Activated B cell treated with CpG ODN at 0.5 μM for 24 hours (primary cell): ENCODE data around the gene CRMP1. TPM values are rescaled to one million over a fixed set of nuclear protein-coding genes. Genes with fewer than 3 reads are reported as not detected.

ENCODE experiments used
- ATAC-seq: fragments of 200-7000 bp; cut with Tn5 transposase; one replicate; pipeline ENCODE4 v1.10.0; 2021; ENCODE audit warnings: low read depth, mild to moderate bottlenecking, moderate library complexity
- CTCF ChIA-PET: fragments of 350-600 bp; sonication (Branson Sonifier 250); formaldehyde crosslinking; loops from one replicate; lab custom pipeline; 2021; ENCODE audit warnings: antibody characterized with exemption; lab: Charles Lee
- POLR2A ChIA-PET: fragments of 350-600 bp; sonication (Branson Sonifier 250); formaldehyde crosslinking; loops from one replicate; lab custom pipeline; 2021; ENCODE audit warnings: antibody characterized with exemption; lab: Charles Lee
- DNase-seq: peaks from one replicate; pipeline ENCODE4 v3.0.0; 2022
- H3K27ac Mint-ChIP-seq: one replicate; pipeline ENCODE4 v1.8.0; 2020; ENCODE audit warnings: mixed read lengths
- H3K27me3 Mint-ChIP-seq: one replicate; pipeline ENCODE4 v1.8.0; 2021; ENCODE audit warnings: mixed read lengths
- H3K36me3 Mint-ChIP-seq: one replicate; pipeline ENCODE4 v1.8.0; 2021; ENCODE audit warnings: low read depth, mixed read lengths
- H3K4me1 Mint-ChIP-seq: one replicate; pipeline ENCODE4 v1.8.0; 2021; ENCODE audit warnings: mixed read lengths
- H3K4me3 Mint-ChIP-seq: one replicate; pipeline ENCODE4 v1.8.0; 2020; ENCODE audit warnings: mild to moderate bottlenecking, mixed read lengths
- H3K9me3 Mint-ChIP-seq: one replicate; pipeline ENCODE4 v1.8.0; 2020; ENCODE audit warnings: mixed read lengths
- CTCF ChIP-seq: fragments of 200-600 bp; IDR thresholded peaks from one replicate; pipeline ENCODE4 v1.8.0; 2022; ENCODE audit warnings: antibody characterized with exemption, mild to moderate bottlenecking
- intact Hi-C: fragments of 100-400 bp; cut with micrococcal nuclease; formaldehyde crosslinking; loops from one replicate; pipeline ENCODE4 v1.15.1; 2024
- total RNA-seq: library from RNA; stranded (reverse); gene quantifications from 2 replicates; pipeline ENCODE4 v1.2.3, GENCODE V29; 2022

CRMP1 gene
- total RNA-seq, 1 donor from 2014 or later: 0.09 TPM

- no peak overlapping the region for H3K4me3 Mint-ChIP-seq
- intact Hi-C loops: no loop called here
- H3K4me1 Mint-ChIP-seq: no peaks in the 10 kb centered on the region
- no peaks in the 10 kb centered on the region for H3K36me3 Mint-ChIP-seq
- ATAC-seq (no peak), DNase-seq (no peak)
- no peaks in the 10 kb centered on the region for H3K27me3 Mint-ChIP-seq
- ChIA-PET CTCF (no interaction called here), POLR2A (no interaction called here)
- peaks cover 3% of the 10 kb centered on the region for H3K9me3 Mint-ChIP-seq
- H3K27ac Mint-ChIP-seq: no peak overlapping the region
- TF ChIP-seq CTCF: no peak
Observed at GRCh38 chr4:5798946-5799345, 93.9 kb downstream of the CRMP1 start.

GRCh38 chr4:5798462-5798861 lies 94.4 kb downstream of the CRMP1 start:
- DNase-seq: no peak
- H3K4me1 Mint-ChIP-seq: no peaks in the 10 kb centered on the region
- ChIA-PET CTCF (no interaction called here), POLR2A (no interaction called here)
- ATAC-seq: no peak
- TF ChIP-seq CTCF: no peak
- intact Hi-C loops: no loop called here
- peaks cover 3% of the 10 kb centered on the region for H3K9me3 Mint-ChIP-seq
- no peak overlapping the region for H3K4me3 Mint-ChIP-seq
- no peaks in the 10 kb centered on the region for H3K27me3 Mint-ChIP-seq
- H3K36me3 Mint-ChIP-seq: no peaks in the 10 kb centered on the region
- no peak overlapping the region for H3K27ac Mint-ChIP-seq

GRCh38 chr4:5797866-5798265 lies 95.0 kb downstream of the CRMP1 start:
- Mint-ChIP-seq H3K4me3 (no peak overlapping the region), H3K9me3 (peaks cover 3% of the 10 kb centered on the region), H3K27ac (no peak overlapping the region), H3K27me3 (no peaks in the 10 kb centered on the region), H3K36me3 (no peaks in the 10 kb centered on the region), H3K4me1 (no peaks in the 10 kb centered on the region)
- ATAC-seq (no peak), DNase-seq (no peak)
- TF ChIP-seq CTCF: no peak
- intact Hi-C loops: no loop called here
- CTCF ChIA-PET: no interaction called here
- POLR2A ChIA-PET: no interaction called here

GRCh38 chr4:5796976-5797375 lies 95.9 kb downstream of the CRMP1 start:
- Mint-ChIP-seq H3K9me3 (peaks cover 3% of the 10 kb centered on the region), H3K27ac (no peak overlapping the region), H3K4me1 (no peaks in the 10 kb centered on the region), H3K4me3 (no peak overlapping the region), H3K36me3 (no peaks in the 10 kb centered on the region), H3K27me3 (no peaks in the 10 kb centered on the region)
- POLR2A ChIA-PET: no interaction called here
- no peak for TF ChIP-seq CTCF
- ATAC-seq (no peak), DNase-seq (no peak)
- intact Hi-C loops: no loop called here
- CTCF ChIA-PET: no interaction called here

- TF ChIP-seq CTCF: no peak
- Mint-ChIP-seq H3K27ac (no peak overlapping the region), H3K9me3 (peaks cover 3% of the 10 kb centered on the region), H3K27me3 (no peaks in the 10 kb centered on the region), H3K4me3 (no peak overlapping the region), H3K4me1 (no peaks in the 10 kb centered on the region), H3K36me3 (no peaks in the 10 kb centered on the region)
- ChIA-PET POLR2A (no interaction called here), CTCF (no interaction called here)
- intact Hi-C loops: no loop called here
- ATAC-seq: no peak
- DNase-seq: no peak
Observed at GRCh38 chr4:5795580-5795979, 97.3 kb downstream of the CRMP1 start.
